ENCODE results near the gene FOXJ1. TPM values are rescaled to one million over a fixed set of nuclear protein-coding genes. Genes with fewer than 3 reads are reported as not detected.
A peak's percentile ranks its signal among the peaks of the same experiment; 100 is the strongest.

The FOXJ1 gene
- total RNA-seq, 2 experiments from 2014 or later = 5.4 to 5.8 TPM

DNA sequence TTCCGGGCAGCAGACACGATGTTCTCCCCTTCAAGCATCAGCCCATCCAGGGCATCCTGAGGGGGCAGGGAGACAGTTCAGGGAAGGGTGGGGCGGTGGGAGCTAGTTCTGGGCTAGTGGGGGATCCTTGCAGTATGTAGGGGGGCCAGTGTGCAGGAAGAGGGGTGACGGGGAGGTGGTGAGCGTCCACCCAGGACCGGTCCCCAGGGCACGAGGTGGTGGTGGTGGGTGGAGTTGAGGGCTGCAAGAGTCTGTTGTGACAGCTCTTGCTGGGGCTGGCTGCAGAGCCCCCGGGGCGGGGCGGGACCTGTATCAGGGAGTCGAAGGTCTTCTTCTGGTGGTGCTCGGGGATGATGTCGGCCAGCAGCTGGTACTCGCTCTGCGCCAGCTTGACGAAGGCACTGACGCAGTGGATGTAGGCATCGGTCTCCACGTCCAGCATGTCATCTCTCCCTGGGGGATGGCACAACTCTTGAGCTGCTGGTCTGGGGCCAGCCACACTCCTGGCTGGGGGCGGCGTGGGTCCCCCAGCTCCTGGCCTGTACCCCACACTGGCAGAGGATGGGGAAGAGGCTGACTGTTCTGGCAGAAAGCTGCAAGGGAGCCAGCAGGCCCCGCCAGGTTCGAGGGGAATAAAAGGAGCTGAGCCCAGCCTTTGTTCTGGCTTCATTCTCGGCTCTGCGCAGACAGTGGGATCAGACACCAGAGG, 52.0 kb downstream of the FOXJ1 start:
- no peak overlapping the region for H3K4me3 Mint-ChIP-seq
- POLR2A ChIA-PET = interaction anchor here (0.6 kb wide), 1 partner anchor 40 kb away, joined by 5 read pairs; no protein-coding TSS in a partner anchor
- no peak overlapping the region for H3K27ac Mint-ChIP-seq
- no peaks in the 10 kb centered on the region for H3K27me3 Mint-ChIP-seq
- DNase-seq = no peak
- no peak for ATAC-seq (ENCODE audit: low read depth)
- H3K36me3 Mint-ChIP-seq = peaks cover 9% of the 10 kb centered on the region
- no peaks in the 10 kb centered on the region for H3K4me1 Mint-ChIP-seq
- H3K9me3 Mint-ChIP-seq = no peaks in the 10 kb centered on the region

DNA sequence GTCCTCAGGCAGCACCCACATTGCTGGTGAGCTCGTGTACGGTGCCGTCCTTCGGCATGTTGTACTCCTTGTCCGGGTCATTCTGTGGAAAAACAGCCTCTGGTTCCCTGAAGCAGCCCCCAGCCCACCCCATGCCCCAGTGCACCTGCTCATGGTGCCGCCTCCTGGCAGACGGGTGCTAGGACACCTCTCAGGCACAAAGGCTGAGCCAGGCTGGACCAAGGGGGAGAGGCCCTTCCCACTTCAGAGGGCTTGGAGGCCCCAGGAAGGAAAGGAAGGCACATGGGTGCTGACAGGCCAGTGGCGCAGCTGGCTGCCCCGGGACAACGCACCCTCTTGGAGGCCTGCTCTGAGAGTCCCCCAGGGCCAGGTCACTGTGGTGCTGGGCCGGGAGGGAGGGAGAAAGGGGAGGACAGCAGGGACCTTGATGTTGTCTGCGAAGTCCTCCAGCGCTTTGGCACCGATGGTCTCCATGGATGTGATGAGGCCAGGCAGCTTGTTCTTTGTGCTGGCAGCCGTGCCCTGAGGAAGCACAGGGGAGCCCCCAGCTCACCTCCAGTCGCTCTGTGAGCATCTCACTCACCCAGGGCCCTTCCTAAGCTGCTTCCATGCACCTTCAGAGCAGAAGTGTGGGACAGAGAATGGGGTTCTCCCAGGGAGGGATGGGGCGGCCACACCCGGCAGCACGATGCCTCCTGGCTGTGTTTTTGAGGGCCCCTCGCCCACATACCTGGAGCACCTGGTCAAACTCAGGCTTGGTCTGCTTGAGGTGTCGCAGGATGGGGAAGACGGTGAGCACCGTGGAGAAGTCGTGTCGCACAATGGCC, 52.8 kb downstream of the FOXJ1 start:
- ATAC-seq (ENCODE audit: low read depth) (no peak), DNase-seq (no peak)
- Mint-ChIP-seq H3K4me1 (no peaks in the 10 kb centered on the region), H3K4me3 (no peak overlapping the region), H3K27ac (no peak overlapping the region), H3K36me3 (peaks cover 6% of the 10 kb centered on the region), H3K9me3 (no peaks in the 10 kb centered on the region), H3K27me3 (no peaks in the 10 kb centered on the region)
- POLR2A ChIA-PET = interaction anchor here (0.6 kb wide), 1 partner anchor 41 kb away, joined by 5 read pairs; no protein-coding TSS in a partner anchor

DNA sequence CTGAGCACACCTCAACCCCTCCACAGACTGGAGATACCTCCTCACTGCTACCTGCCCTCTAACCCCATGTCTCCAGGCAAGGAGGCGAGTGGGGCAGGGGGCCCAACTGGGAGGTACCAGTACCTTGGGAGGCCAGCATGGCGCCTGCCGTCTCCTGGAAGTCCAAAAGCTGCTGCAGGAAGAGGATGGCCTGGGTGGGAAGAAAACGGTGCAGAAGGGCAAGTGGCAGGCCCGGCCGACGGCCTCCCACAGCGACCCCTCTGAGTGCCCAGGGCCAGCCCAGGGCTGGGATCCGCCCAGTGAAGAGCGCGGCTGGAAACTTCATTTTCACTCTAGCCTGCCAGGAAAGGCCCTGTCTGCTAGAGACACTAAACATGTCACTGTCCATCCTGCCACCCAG, 53.5 kb downstream of the FOXJ1 start:
- no peaks in the 10 kb centered on the region for H3K27me3 Mint-ChIP-seq
- H3K4me1 Mint-ChIP-seq = no peaks in the 10 kb centered on the region
- H3K4me3 Mint-ChIP-seq = no peak overlapping the region
- H3K9me3 Mint-ChIP-seq = no peaks in the 10 kb centered on the region
- POLR2A ChIA-PET = no interaction called here
- ATAC-seq (ENCODE audit: low read depth) = no peak
- H3K27ac Mint-ChIP-seq = no peak overlapping the region
- no peak for DNase-seq
- H3K36me3 Mint-ChIP-seq = peaks cover 6% of the 10 kb centered on the region

DNA sequence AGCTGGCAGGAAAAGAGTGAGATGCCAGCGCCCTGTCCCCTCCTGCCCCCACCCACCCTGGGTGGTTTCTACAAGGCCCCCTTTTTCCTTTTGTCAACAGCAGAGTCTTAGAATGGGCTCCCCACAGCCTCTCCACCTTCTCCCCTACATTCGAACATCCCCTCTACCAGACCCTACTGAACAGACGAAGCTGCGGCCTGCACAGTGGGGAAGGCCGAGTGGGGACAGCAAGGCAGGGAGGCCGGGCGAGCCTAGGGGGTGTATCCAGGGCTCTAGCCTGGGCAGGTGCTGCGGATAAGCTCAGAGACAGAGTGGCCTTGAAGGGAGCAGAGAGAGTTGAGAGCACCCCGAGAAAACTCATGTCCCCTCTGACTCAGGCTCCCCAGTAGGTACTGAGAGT, 54.7 kb downstream of the FOXJ1 start:
- DNase-seq = no peak
- H3K27me3 Mint-ChIP-seq = no peaks in the 10 kb centered on the region
- peak overlapping the region; percentile 42 for H3K27ac Mint-ChIP-seq
- POLR2A ChIA-PET = no interaction called here
- H3K36me3 Mint-ChIP-seq = peaks cover 6% of the 10 kb centered on the region
- no peak for ATAC-seq (ENCODE audit: low read depth)
- H3K4me1 Mint-ChIP-seq = no peaks in the 10 kb centered on the region
- H3K9me3 Mint-ChIP-seq = no peaks in the 10 kb centered on the region
- no peak overlapping the region for H3K4me3 Mint-ChIP-seq

Small RNA genes lying within 50 kb of the gene (microRNA-seq; reads per million reads assigned to microRNA genes)
- not detected for gene MIR6868

Other genes with a start within 250 kb of the FOXJ1 start
- 10 to 100 TPM; 35.3 to 36.3 TPM for gene TRIM65, start 244.3 kb downstream of the FOXJ1 start, total RNA-seq
- 100 to 1,000 TPM; 111 to 119 TPM for gene MRPL38, start 236.4 kb downstream of the FOXJ1 start, total RNA-seq
- gene FBF1, start 200.2 kb downstream of the FOXJ1 start, total RNA-seq = 10 to 100 TPM; 28.5 to 36.0 TPM
- 10 to 100 TPM; 28.3 to 30.2 TPM for gene ACOX1, start 162.1 kb downstream of the FOXJ1 start, total RNA-seq
- 10 to 100 TPM; 15.9 to 17.1 TPM for gene TEN1, start 162.0 kb downstream of the FOXJ1 start, total RNA-seq
- 1 to 10 TPM; 7.5 to 8.2 TPM for gene CDK3, start 140.4 kb downstream of the FOXJ1 start, total RNA-seq
- under 1 TPM; 0.78 to 0.85 TPM for gene EVPL, start 113.9 kb downstream of the FOXJ1 start, total RNA-seq
- 10 to 100 TPM; 81.6 to 83.0 TPM for gene SRP68, start 68.7 kb downstream of the FOXJ1 start, total RNA-seq
- gene GALR2, start 66.5 kb downstream of the FOXJ1 start, total RNA-seq = not detected
- not detected for gene ZACN, start 62.1 kb downstream of the FOXJ1 start, total RNA-seq
- 100 to 1,000 TPM; 163 to 164 TPM for gene EXOC7, start 37.5 kb downstream of the FOXJ1 start, total RNA-seq
- gene RNF157, start 99.2 kb upstream of the FOXJ1 start, total RNA-seq = 100 to 1,000 TPM; 103 to 110 TPM
- 100 to 1,000 TPM; 344 to 375 TPM for gene UBALD2, start 124.1 kb upstream of the FOXJ1 start, total RNA-seq
- 1 to 10 TPM; 3.7 to 4.7 TPM for gene QRICH2, start 167.0 kb upstream of the FOXJ1 start, total RNA-seq
- gene PRPSAP1, start 212.7 kb upstream of the FOXJ1 start, total RNA-seq = 10 to 100 TPM; 61.6 to 66.1 TPM
- 1 to 10 TPM; 3.4 to 3.9 TPM for gene SPHK1, start 243.4 kb upstream of the FOXJ1 start, total RNA-seq

All from activated naive CD8-positive, alpha-beta T cell treated with anti-CD3 and anti-CD28 coated beads, Interleukin-2, amount 10 ng/mL, durations not matched to agents 7 days and 5 days (primary cell).